GM12891 (cell line): ENCODE measurements around the gene HERPUD2.

Experiments used
- PAX5 ChIP-seq: IDR thresholded peaks from 2 replicates; pipeline ENCODE4 v1.6.1; 2011; ENCODE audit warnings: low read length, moderate library complexity, mild to moderate bottlenecking; ENCODE audit not compliant: insufficient read depth, severe bottlenecking
- POLR2A ChIP-seq: IDR thresholded peaks from 2 replicates; pipeline ENCODE4 v1.6.1; 2011; ENCODE audit warnings: low read depth, low read length, control low read depth
- POLR2AphosphoS5 ChIP-seq: IDR thresholded peaks from 2 replicates; pipeline ENCODE4 v1.6.1; 2011; ENCODE audit warnings: low read depth, low read length, control low read depth
- POU2F2 ChIP-seq: IDR thresholded peaks from 2 replicates; pipeline ENCODE4 v1.6.1; 2011; ENCODE audit warnings: low read depth, mild to moderate bottlenecking, control low read depth, low read length, moderate library complexity
- SPI1 ChIP-seq: IDR thresholded peaks from 2 replicates; pipeline ENCODE4 v1.6.1; 2011; ENCODE audit warnings: low read depth, low read length, control low read depth
- TAF1 ChIP-seq: IDR thresholded peaks from 2 replicates; pipeline ENCODE4 v1.6.1; 2011; ENCODE audit warnings: low read depth, low read length, control low read depth

DNA sequence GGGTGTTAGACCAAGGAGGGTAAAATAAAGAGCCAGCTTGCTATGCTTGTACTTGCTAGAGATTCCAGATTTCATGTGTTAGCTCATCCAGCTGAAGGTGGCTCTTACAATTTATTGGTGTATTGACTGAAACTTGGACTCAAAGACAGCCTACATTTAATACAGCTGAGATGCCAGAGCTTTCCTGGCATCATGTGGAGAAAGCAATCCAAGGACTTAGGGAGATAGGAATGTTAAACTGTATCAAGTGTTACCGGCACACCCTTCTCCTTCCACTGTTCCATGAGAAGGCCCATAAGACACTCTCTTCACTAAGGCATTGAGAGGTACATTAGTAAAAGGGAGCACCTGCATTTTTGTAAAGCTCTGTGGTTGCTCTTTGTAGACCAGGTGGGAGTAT, 9.3 kb upstream of the HERPUD2 start:
- TF ChIP-seq POLR2AphosphoS5: no peak
- no peak for TF ChIP-seq TAF1
- no peak for TF ChIP-seq POU2F2
- no peak for TF ChIP-seq POLR2A
- no peak for TF ChIP-seq SPI1
- no peak for TF ChIP-seq PAX5
